Fibroblast of mammary gland (primary cell): ENCODE measurements around the gene CD160.

Experiments
- DNase-seq: peaks from one replicate; pipeline ENCODE4 v3.0.0-alpha.2; 2010; ENCODE audit warnings: low read depth
- H3K4me3 ChIP-seq: 2 replicates; pipeline ENCODE4 v1.5.1; 2011; ENCODE audit warnings: low read depth, mild to moderate bottlenecking, low read length, moderate library complexity; ENCODE audit not compliant: control insufficient read depth
- TF ChIP-seq, protein P1 (sequence below): conservative IDR thresholded peaks from 2 replicates; pipeline ENCODE4 v1.5.1; 2011; ENCODE audit warnings: low read depth, low read length, inconsistent platforms; ENCODE audit not compliant: control insufficient read depth, insufficient read depth

Gene CD160

DNA sequence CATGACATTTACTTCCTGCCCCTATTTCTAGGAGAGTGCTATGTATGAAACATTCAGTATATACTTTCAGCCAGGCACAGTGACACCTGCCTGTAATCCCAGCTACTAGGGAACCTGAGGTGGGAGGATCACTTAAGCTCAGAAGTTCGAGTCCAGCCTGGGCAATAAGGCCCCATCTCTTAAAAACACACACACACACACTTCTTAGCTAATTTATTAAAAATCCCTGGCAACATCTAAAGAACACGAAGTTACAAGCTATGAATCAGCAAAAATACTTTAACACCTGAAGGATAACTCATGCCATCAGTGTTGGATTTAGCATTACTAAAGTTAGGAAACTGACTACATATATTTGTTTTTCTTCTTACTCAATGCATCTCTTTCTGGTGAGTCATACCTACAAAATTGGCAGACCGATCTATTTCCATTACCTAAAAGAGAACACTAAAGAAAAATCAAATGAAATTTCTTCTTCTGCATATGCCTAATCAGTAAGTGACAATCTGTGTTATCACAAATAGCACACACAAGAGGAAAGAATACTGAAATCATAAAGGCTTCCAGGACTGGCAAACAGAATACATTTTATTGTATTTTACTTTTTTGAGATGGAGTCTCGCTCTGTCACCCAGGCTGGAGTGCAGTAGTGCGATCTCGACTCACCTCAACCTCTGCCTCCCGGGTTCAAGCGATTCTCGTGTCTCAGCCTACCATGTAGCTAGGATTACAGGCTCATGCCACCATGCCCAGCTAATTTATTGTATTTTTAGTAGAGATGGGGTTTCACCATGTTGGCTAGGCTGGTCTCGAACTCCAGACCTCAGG is 63.2 kb downstream of the CD160 start:
- H3K4me3 ChIP-seq = no peak overlapping the region
- DNase-seq = peak; percentile 94
- TF ChIP-seq, protein P1, sequence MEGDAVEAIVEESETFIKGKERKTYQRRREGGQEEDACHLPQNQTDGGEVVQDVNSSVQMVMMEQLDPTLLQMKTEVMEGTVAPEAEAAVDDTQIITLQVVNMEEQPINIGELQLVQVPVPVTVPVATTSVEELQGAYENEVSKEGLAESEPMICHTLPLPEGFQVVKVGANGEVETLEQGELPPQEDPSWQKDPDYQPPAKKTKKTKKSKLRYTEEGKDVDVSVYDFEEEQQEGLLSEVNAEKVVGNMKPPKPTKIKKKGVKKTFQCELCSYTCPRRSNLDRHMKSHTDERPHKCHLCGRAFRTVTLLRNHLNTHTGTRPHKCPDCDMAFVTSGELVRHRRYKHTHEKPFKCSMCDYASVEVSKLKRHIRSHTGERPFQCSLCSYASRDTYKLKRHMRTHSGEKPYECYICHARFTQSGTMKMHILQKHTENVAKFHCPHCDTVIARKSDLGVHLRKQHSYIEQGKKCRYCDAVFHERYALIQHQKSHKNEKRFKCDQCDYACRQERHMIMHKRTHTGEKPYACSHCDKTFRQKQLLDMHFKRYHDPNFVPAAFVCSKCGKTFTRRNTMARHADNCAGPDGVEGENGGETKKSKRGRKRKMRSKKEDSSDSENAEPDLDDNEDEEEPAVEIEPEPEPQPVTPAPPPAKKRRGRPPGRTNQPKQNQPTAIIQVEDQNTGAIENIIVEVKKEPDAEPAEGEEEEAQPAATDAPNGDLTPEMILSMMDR = no peak

DNA sequence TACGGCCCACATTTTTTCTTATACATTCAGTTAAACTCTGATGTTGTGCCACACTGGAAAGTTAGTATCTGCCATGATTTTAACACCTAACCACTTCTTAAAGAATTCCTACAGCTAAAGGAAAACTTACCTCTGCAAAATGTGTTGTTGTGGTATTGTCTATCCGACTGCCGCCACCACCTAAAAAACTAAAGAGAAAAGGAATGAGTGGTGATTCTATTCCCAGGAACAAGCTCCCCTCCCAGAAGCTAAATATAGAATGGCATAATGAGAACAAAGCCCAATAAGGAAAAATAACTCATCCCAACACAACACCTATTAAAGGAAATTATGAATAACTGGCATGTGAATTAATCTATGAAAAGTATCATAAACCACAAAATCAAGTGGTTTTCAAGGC is 65.1 kb downstream of the CD160 start:
- TF ChIP-seq, protein P1 = no peak
- H3K4me3 ChIP-seq = no peak overlapping the region
- DNase-seq = no peak

DNA sequence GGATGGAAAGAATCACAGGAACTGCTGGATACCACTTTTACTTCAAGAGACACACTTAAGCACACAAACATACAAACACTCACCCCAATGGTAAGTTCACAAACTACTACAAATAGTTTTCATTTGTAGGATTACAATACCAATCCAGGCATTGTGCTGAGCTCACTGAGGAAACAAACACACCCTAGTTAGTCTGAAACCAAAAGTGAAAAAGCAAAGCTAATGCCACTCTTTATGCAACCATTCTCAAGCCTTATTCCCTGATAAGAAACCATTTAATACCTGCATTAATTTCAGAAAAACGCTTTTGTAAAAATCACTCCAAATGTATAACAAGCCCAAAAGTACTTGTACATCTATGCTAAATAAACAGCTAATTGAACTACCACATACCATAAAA is 66.2 kb downstream of the CD160 start:
- TF ChIP-seq, protein P1 = no peak
- no peak for DNase-seq
- H3K4me3 ChIP-seq = no peak overlapping the region

DNA sequence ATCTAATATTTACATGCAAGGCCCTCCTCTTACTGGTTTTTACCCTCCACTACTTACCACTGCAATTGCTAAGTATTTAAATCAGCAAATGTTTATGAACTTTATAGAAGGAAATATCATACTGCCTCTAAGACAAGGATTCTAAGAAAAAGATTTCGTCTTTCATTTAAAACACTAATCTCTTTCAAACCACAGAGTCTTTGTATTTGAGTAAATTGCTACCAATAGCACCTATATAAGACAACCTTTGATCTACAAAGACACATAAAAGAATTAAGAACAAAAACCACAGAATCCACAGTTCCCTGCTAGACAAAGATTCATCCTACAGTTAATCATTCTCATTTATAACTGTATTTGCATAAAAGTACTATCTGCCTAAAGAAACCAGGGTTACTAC is 67.0 kb downstream of the CD160 start:
- H3K4me3 ChIP-seq = no peak overlapping the region
- TF ChIP-seq, protein P1 = no peak
- no peak for DNase-seq

DNA sequence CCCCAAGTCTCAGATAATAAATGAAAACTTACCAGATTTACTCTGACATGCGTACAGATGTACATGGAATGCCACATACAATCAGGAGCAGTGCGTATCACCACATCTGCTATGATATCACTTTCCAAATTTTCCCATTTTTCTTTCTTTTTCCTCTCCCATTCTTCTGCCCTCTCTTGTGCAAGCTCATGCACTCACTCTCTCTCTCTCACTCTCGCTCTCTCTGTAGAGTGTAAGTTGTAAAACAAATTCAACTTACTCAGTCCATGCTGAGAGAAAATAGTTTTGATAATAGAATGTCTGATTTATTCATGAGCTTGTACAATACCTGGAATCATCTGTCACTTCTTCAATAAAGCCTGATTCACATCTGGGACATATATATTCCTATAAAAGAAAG is 69.3 kb downstream of the CD160 start:
- DNase-seq = no peak
- no peak overlapping the region for H3K4me3 ChIP-seq
- TF ChIP-seq, protein P1 = no peak
